Duodenal mucosa (tissue), 2 donors: ENCODE measurements around the gene WDR90.

ENCODE experiments used
- H3K27ac ChIP-seq: one replicate; pipeline ENCODE4 v1.7.0; 2013; ENCODE audit warnings: low read depth, low read length
- H3K27me3 ChIP-seq, 2 donors: one replicate each; pipeline ENCODE4 v1.7.0; 2013; ENCODE audit warnings: low read length in 2 of 2, control low read depth in 1 of 2; ENCODE audit not compliant: insufficient read depth in 2 of 2, control insufficient read depth in 1 of 2
- H3K36me3 ChIP-seq, 2 donors: one replicate each; pipeline ENCODE4 v1.7.0; 2013; ENCODE audit warnings: low read length in 2 of 2, control low read depth in 1 of 2; ENCODE audit not compliant: insufficient read depth in 2 of 2, control insufficient read depth in 1 of 2
- H3K4me1 ChIP-seq, 2 donors: one replicate each; pipeline ENCODE4 v1.7.0; 2013; ENCODE audit warnings: low read length in 2 of 2, control low read depth in 1 of 2; ENCODE audit not compliant: insufficient read depth in 2 of 2, control insufficient read depth in 1 of 2
- H3K4me3 ChIP-seq, 2 donors: one replicate each; pipeline ENCODE4 v1.7.0; 2013; ENCODE audit warnings: low read length in 2 of 2, low read depth in 1 of 2
- H3K9ac ChIP-seq, 2 donors: one replicate each; pipeline ENCODE4 v1.7.0; 2013; ENCODE audit warnings: low read length in 2 of 2, low read depth in 1 of 2
- H3K9me3 ChIP-seq, 2 donors: one replicate each; pipeline ENCODE4 v1.7.0; 2013; ENCODE audit warnings: low read length in 2 of 2, control low read depth in 1 of 2; ENCODE audit not compliant: control insufficient read depth in 1 of 2

The WDR90 gene

DNA sequence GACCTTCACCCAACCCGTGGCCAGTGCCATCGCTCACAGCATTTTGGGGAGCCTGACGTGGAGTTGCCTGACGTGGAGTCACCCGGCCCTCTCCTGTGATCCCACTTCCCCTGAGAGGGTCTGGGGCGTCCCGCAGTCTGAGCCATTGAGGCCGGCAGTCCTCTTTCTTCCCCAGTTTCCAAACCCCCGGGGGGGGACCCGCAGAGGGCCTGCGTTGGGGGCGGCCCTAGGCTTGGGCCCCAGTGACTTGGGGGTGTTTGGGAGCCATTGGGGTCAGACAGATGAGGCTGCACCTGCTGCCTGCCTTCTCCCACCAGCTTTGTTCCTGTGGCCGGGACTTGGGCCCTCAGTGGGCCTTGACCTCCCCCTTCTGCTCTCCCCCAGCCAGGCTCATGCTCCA, 20.5 kb downstream of the WDR90 start:
- H3K27ac ChIP-seq, result no peak overlapping the region
- no peak overlapping the region for H3K9ac ChIP-seq
- no peaks in the 10 kb centered on the region for H3K9me3 ChIP-seq
- H3K4me1 ChIP-seq, result peaks cover 14 to 16% of the 10 kb centered on the region in 2 donors
- H3K36me3 ChIP-seq, result peaks cover 22 to 49% of the 10 kb centered on the region in 2 donors
- H3K27me3 ChIP-seq, result no peaks in the 10 kb centered on the region
- H3K4me3 ChIP-seq, result no peak overlapping the region

DNA sequence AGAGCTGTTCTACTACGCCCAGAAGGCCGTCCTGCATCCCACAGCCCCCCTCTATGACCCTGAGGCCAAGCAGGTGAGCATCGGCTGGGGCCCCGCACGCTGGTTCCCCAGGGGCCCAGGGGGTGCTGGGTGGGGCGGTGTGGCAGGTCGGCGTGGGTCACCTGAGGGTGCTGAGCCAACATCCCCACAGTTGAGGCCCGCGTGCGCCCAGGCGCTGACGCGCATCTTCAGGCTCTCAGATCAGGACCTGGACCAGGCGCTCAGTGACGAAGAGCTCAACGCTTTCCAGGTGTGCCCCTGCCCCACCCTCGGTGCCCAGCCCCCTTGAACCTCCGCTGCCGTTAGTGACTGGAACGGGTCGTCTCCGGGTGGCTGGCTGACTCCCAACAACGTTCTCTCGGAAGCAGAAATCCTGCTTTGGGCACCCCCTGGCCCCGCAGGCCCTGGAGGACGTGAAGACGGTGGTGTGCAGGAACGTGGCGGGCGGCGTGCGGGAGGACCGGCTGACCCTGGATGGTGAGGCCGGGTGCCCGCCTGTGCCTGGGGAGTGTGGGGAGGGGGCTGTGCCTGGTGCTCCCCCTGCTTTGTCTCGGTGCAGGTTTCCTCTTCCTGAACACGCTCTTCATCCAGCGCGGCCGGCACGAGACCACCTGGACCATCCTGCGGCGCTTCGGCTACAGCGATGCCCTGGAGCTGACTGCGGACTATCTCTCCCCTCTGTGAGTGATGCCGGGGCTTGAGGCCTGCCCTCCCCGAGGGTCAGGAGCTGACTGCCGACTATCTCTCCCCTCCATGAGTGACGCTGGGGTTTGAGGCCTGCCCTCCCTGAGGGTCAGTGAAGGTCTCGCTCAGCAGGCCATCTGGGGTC, 21.6 kb downstream of the WDR90 start:
- Histone ChIP-seq H3K36me3 (peaks cover 22 to 49% of the 10 kb centered on the region in 2 donors), H3K4me3 (no peak overlapping the region), H3K4me1 (peaks cover 19 to 23% of the 10 kb centered on the region in 2 donors)

DNA sequence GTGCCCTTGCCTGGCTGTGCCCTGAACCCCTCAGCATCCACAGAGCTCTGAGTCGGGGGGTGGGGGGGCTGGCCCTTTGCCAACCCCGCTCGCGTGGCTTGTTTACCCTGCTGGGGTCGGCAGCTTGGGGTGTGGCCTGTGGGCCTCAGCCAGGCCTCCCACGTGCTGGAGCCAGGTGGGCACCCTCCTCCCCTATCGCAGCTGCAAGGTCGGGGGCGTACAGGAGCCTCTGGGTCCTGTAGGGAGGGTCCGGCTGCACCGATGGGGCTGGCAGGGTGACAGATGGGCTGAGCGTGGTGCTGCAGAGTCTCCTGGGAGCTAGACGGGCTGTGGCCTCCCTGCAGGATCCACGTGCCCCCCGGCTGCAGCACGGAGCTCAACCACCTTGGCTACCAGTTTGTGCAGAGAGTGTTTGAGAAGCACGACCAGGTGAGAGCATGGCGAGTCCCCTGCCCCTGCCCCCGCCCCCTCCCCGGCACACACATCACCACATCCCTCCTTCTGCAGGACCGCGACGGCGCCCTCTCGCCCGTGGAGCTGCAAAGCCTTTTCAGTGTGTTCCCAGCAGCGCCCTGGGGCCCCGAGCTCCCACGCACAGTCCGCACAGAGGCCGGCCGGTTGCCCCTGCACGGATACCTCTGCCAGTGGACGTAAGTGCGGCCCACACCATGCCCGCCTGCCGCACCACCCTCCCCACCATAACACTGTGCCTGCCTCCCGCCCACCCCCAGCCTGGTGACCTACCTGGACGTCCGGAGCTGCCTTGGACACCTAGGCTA, 22.4 kb downstream of the WDR90 start:
- Histone ChIP-seq H3K27ac (no peak overlapping the region), H3K4me3 (no peak overlapping the region), H3K27me3 (no peaks in the 10 kb centered on the region), H3K9ac (no peak overlapping the region), H3K4me1 (peaks cover 26 to 29% of the 10 kb centered on the region in 2 donors), H3K36me3 (peaks cover 22 to 49% of the 10 kb centered on the region in 2 donors), H3K9me3 (no peaks in the 10 kb centered on the region)

More for the DNA sequence above, 21.6 kb downstream of the WDR90 start:
- Histone ChIP-seq H3K9me3 (no peaks in the 10 kb centered on the region), H3K9ac (no peak overlapping the region), H3K27ac (no peak overlapping the region), H3K27me3 (no peaks in the 10 kb centered on the region)

DNA sequence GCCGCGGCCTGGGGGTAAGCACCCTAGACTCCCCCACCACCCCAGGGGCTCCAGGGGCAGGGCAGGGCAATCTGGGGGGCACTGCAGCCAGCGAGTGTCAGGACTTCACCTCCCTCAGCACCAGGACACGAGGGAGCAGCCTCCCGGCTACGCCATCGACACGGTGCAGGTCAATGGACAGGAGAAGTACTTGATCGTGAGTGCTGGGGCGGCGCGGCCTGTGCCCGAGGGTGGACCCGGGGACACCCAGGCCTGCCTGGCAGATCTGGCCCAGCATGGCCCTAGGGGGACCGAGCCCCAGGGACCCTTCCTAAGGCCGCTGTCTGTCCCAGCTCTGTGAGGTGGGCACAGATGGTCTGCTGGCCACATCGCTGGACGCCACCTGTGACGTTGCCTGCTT, 23.2 kb downstream of the WDR90 start:
- Histone ChIP-seq H3K4me3 (no peak overlapping the region), H3K4me1 (peaks cover 28 to 35% of the 10 kb centered on the region in 2 donors), H3K27ac (no peak overlapping the region), H3K9ac (no peak overlapping the region), H3K9me3 (no peaks in the 10 kb centered on the region), H3K36me3 (peaks cover 22 to 49% of the 10 kb centered on the region in 2 donors), H3K27me3 (no peaks in the 10 kb centered on the region)

DNA sequence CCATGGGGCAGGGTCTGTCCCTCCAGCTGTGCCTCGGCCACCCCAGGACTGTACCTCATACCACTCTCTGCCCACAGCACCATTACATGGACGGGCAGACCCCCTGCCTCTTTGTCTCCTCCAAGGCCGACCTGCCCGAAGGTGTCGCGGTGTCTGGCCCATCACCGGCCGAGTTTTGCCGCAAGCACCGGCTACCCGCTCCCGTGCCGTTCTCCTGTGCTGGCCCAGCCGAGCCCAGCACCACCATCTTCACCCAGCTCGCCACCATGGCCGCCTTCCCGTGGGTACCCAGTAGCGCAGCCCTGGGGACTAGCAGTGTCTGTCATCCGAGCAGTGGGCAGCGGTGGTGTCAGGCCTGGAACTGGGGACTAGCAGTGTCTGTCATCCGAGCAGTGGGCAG, 23.7 kb downstream of the WDR90 start:
- H3K4me3 ChIP-seq, result no peak overlapping the region
- peaks cover 24 to 31% of the 10 kb centered on the region in 2 donors for H3K4me1 ChIP-seq
- no peak overlapping the region for H3K27ac ChIP-seq
- H3K36me3 ChIP-seq, result peaks cover 22 to 49% of the 10 kb centered on the region in 2 donors
- no peaks in the 10 kb centered on the region for H3K27me3 ChIP-seq
- H3K9ac ChIP-seq, result no peak overlapping the region
- H3K9me3 ChIP-seq, result no peaks in the 10 kb centered on the region

DNA sequence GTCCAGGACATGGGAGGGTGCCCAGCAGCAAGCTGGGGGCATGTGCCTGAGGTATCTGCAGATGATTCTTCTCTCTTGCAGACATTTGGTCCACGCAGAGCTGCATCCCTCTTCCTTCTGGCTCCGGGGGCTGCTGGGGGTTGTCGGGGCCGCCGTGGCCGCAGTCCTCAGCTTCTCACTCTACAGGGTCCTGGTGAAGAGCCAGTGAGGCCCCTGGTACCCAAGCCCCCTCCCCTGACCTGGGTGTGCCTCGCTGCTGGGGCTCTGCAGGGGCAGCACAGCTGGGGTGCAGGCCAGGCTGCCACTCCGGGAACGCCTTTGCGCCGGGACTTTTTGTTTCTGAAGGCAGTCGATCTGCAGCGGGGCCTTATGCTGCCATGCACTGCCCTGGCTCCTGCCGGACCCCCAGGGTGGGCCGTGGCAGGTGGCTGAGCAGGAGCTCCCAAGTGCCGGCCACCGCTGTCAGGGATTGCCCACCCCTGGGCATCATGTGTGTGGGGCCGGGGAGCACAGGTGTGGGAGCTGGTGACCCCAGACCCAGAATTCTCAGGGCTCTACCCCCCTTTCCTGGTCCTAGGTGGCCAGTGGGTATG, 24.3 kb downstream of the WDR90 start:
- H3K9ac ChIP-seq, result no peak overlapping the region

DNA sequence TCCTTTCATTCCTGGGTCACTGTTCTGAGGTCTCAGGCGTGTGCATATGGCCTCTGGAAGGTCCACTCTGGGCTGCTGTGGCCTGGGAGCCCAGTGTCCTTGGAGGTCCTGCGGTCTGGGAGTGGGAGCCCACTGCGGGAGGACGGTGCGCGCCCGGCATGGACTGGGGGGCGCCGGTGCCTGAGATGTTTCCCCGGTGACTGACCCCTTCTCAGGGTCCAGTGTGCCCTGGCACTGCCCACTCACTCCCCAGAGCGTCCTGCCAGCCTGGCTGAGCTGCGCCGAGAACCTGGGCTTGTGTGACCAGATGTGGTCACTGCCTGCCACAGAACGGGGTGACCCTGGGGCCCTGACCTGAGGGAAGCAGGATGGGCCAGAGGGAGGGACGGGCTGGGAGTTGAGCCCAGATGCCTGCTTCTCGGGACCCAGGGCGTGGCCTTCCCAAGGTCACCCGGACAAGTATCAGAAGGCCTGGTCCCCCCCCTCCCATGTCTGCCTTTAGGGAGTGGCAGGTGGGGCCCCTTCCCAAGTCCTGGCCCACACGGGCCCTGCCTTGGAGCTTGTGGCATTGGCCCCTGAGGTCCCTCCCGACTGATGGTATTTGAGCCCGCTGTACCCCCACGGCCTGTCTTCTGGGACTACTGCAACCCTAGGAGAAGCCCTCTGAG, 25.2 kb downstream of the WDR90 start:
- Histone ChIP-seq H3K4me3 (no peak overlapping the region), H3K27me3 (no peaks in the 10 kb centered on the region), H3K9ac (no peak overlapping the region), H3K27ac (no peak overlapping the region), H3K36me3 (peaks cover 22 to 48% of the 10 kb centered on the region in 2 donors), H3K9me3 (no peaks in the 10 kb centered on the region), H3K4me1 (peaks cover 17 to 22% of the 10 kb centered on the region in 2 donors)

More for the DNA sequence above, 24.3 kb downstream of the WDR90 start:
- H3K36me3 ChIP-seq, result peaks cover 22 to 49% of the 10 kb centered on the region in 2 donors
- H3K9me3 ChIP-seq, result no peaks in the 10 kb centered on the region
- H3K27ac ChIP-seq, result no peak overlapping the region
- H3K4me3 ChIP-seq, result no peak overlapping the region
- H3K27me3 ChIP-seq, result no peaks in the 10 kb centered on the region
- H3K4me1 ChIP-seq, result peaks cover 24 to 31% of the 10 kb centered on the region in 2 donors

DNA sequence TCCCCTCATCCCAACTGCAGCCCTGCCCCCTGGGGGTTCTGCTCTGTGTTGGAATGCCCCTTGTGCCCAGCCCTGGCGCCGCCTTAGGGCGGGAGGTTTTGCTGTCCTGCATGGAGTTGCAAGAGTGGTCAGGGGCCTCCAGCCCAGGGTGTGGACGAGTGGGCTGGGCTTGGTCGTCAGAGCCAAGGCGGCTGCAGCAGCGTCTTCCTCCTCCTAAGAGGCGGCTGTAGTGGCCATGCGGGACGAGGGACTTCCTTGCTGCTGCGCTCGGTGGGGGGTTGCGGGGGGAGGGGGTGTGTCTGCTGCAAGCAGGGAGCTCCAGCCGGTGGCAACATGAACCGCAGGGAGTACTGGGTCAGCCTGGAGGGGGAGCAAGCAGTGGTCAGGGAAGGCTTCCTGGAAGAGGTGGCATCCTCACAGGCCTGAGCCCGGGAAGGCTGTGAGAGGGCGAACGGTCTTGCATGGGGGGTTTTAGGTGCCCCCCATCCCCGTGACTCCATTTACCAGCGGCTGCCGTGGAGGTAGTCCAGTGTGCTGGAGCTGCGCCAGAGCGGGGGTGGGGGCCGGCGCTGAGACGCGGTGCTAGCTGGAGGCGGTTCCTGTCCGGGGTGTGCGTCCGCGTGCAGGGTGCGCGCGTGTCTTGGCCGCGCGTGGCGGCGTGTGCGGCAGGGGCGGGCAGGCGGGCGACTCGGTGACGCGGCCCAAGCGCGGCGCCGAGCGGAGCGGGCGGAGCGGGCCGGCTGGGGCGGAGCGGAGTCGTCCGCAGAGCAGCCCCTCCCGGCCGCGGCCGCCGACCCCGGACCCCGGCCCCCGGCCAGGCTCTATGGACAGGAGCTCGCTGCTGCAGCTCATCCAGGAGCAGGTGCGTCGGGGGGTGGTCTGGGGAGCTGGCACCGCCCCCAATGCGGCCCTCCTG, 26.1 kb downstream of the WDR90 start, which contains the start of gene RHBDL1:
Gene RHBDL1, plus strand, starts transcription at position 704 of the 916 bp plus-strand sequence. Its CDS starts 120 bp downstream, at position 824.
- no peaks in the 10 kb centered on the region for H3K27me3 ChIP-seq
- peaks cover 15 to 22% of the 10 kb centered on the region in 2 donors for H3K4me1 ChIP-seq
- peak within 1 kb of the TSS; percentile 43 to 51 for H3K9ac ChIP-seq
- peaks cover 17 to 39% of the 10 kb centered on the region in 2 donors for H3K36me3 ChIP-seq
- no peaks in the 10 kb centered on the region for H3K9me3 ChIP-seq
- no peak within 1 kb of the TSS for H3K27ac ChIP-seq
- peak within 1 kb of the TSS; percentile 40 to 57 for H3K4me3 ChIP-seq
